Hepatocyte (in vitro differentiated cells): ENCODE measurements around the gene TSPEAR.

Experiments
- CTCF ChIP-seq: fragments of 200-600 bp; sonication (generic); IDR thresholded peaks from 2 replicates; pipeline ENCODE4 v1.5.1; 2016; ENCODE audit warnings: antibody characterized with exemption, mild to moderate bottlenecking; ENCODE audit not compliant: poor library complexity
- EZH2 ChIP-seq: fragments of 200-600 bp; sonication (generic); IDR thresholded peaks from 2 replicates; pipeline ENCODE4 v1.6.1; 2016; ENCODE audit warnings: antibody characterized with exemption, mild to moderate bottlenecking, borderline replicate concordance

- no peak for TF ChIP-seq CTCF
- TF ChIP-seq EZH2 = no peak
Measured at GRCh38 chr21:44617071-44617501, 94.3 kb downstream of the TSPEAR start.
